Measurements from ENCODE around the gene CYP2S1. TPM values are rescaled to one million over a fixed set of nuclear protein-coding genes. Genes with fewer than 3 reads are reported as not detected.
"Not testable (repeated sequence)": the region's sequence is repeated elsewhere in the genome, so short reads cannot be mapped to it uniquely, and the experiment has no call there.

The CYP2S1 gene
- 1 to 10 TPM in 2 of 3 donors, under 1 TPM in 1; 0.80 to 2.0 (median 2.0) TPM for total RNA-seq

DNA sequence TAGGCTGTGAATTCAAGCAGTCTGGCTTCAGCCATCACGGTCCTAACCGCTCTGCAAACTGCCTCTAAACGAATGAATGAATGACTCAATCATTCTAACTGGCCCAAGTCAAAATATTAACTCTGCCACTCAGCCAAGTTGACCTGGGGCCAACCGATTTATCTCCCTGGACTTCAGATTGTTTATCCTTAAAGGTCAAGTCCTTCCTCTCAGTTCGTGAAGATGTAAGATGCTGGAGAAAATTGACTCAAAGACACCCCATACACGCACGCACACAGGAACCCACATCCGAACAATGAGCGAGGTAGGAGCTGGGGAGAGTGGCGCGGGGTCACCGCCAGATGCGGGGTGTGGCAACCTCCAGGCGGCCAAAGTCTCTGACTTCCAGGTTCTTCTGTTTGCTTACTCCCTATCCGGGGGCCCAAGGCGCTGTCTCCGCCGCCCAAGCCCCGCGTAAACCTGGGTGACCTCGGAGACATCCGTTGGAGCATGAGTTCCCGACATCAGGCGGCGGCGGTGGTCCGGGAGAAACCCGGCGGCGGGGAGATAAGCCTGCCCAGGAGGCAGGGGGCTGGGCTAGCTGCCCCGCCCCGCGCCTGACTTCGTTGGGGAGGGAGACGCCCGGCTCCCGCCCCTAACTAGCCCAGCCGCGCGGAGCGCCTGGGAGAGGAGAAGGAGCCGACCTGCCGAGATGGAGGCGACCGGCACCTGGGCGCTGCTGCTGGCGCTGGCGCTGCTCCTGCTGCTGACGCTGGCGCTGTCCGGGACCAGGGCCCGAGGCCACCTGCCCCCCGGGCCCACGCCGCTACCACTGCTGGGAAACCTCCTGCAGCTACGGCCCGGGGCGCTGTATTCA is at the start of gene CYP2S1:
TSS of gene CYP2S1 (plus strand) at position 646 of the 856 bp plus-strand sequence. CDS start at position 692, 46 bp downstream.
- TF ChIP-seq POLR2A (IDR thresholded peaks at IDR 0.05) (no peak), POLR2AphosphoS5 (IDR thresholded peaks at IDR 0.05) (no peak)
- TF ChIP-seq, protein P1, sequence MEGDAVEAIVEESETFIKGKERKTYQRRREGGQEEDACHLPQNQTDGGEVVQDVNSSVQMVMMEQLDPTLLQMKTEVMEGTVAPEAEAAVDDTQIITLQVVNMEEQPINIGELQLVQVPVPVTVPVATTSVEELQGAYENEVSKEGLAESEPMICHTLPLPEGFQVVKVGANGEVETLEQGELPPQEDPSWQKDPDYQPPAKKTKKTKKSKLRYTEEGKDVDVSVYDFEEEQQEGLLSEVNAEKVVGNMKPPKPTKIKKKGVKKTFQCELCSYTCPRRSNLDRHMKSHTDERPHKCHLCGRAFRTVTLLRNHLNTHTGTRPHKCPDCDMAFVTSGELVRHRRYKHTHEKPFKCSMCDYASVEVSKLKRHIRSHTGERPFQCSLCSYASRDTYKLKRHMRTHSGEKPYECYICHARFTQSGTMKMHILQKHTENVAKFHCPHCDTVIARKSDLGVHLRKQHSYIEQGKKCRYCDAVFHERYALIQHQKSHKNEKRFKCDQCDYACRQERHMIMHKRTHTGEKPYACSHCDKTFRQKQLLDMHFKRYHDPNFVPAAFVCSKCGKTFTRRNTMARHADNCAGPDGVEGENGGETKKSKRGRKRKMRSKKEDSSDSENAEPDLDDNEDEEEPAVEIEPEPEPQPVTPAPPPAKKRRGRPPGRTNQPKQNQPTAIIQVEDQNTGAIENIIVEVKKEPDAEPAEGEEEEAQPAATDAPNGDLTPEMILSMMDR (IDR thresholded peaks at IDR 0.05) = no peak
- Histone ChIP-seq H3K36me3 (no peaks in the 10 kb centered on the region), H3K4me3 (peak within 1 kb of the TSS; percentile 27 to 58 (median 45)), H3K9me3 (no peaks in the 10 kb centered on the region), H3K27me3 (peaks cover 5 to 23% of the 10 kb centered on the region in 2 donors), H3K4me1 (no peaks in the 10 kb centered on the region), H3K27ac (no peak within 1 kb of the TSS)
- intact Hi-C loops (cut with DNase I; ENCODE audit: low total_unique reads) = no loop called here
- no peak for DNase-seq (ENCODE audit: low spot score in 2 of 2)

GRCh38 chr19:41144403-41144802 is 48.6 kb upstream of the CYP2S1 start:
- Histone ChIP-seq H3K4me3 (no peak overlapping the region), H3K27ac (no peak overlapping the region), H3K36me3 (no peaks in the 10 kb centered on the region), H3K9me3 (no peaks in the 10 kb centered on the region), H3K4me1 (no peaks in the 10 kb centered on the region), H3K27me3 (no peaks in the 10 kb centered on the region)
- TF ChIP-seq POLR2A (IDR thresholded peaks at IDR 0.05) = no peak
- TF ChIP-seq, protein P1 (IDR thresholded peaks at IDR 0.05) = peak; percentile 30 to 78 (median 76)
- intact Hi-C loops (cut with DNase I; ENCODE audit: low total_unique reads) = no loop called here
- DNase-seq (ENCODE audit: low spot score in 2 of 2) = peak; percentile 58 to 66

GRCh38 chr19:41149831-41150230 is 43.2 kb upstream of the CYP2S1 start:
- TF ChIP-seq, protein P1 (IDR thresholded peaks at IDR 0.05) = no peak
- TF ChIP-seq POLR2AphosphoS5 (IDR thresholded peaks at IDR 0.05) = no peak
- no peak for TF ChIP-seq POLR2A (IDR thresholded peaks at IDR 0.05)
- Histone ChIP-seq H3K4me1 (no peaks in the 10 kb centered on the region), H3K27me3 (no peaks in the 10 kb centered on the region), H3K4me3 (no peak overlapping the region), H3K9me3 (no peaks in the 10 kb centered on the region), H3K27ac (no peak overlapping the region), H3K36me3 (no peaks in the 10 kb centered on the region)
- intact Hi-C loops (cut with DNase I; ENCODE audit: low total_unique reads) = no loop called here
- DNase-seq (ENCODE audit: low spot score in 2 of 2) = no peak

- H3K36me3 ChIP-seq; H3K4me3 ChIP-seq; H3K9me3 ChIP-seq; DNase-seq (ENCODE audit: low spot score in 2 of 2); H3K4me1 ChIP-seq; intact Hi-C loops (cut with DNase I; ENCODE audit: low total_unique reads); H3K27me3 ChIP-seq; H3K27ac ChIP-seq: not testable (repeated sequence)
These were observed 42.0 kb upstream of the CYP2S1 start for GRCh38 chr19:41150986-41151385.

DNA sequence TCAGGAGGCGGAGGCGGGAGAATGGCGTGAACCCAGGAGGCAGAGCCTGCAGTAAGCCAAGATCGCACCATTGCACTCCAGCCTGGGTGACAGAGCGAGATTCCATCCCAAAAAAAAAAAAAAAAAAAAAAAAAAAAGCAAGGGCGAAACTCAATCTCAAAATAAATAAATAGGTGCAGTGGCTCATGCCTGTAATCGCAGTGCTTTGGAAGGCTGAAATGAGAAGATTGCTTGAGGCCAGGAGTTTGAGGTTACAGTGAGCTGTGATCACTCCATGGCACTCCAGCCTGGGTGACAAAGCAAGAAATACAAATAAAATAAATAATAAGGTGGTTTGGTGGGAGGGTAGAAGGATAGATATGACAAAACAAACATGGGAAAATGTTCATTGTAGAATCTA is 39.0 kb upstream of the CYP2S1 start:
- H3K9me3 ChIP-seq = peaks cover 0 to 9% of the 10 kb centered on the region in 2 donors
- TF ChIP-seq, protein P1 (IDR thresholded peaks at IDR 0.05) = no peak
- TF ChIP-seq POLR2A (IDR thresholded peaks at IDR 0.05) (no peak), POLR2AphosphoS5 (IDR thresholded peaks at IDR 0.05) (no peak)
- H3K27me3 ChIP-seq = no peaks in the 10 kb centered on the region
- H3K27ac ChIP-seq = no peak overlapping the region
- H3K4me3 ChIP-seq = no peak overlapping the region
- H3K4me1 ChIP-seq = no peaks in the 10 kb centered on the region
- H3K36me3 ChIP-seq = no peaks in the 10 kb centered on the region
- no peak for DNase-seq (ENCODE audit: low spot score in 2 of 2)
- intact Hi-C loops (cut with DNase I; ENCODE audit: low total_unique reads) = no loop called here

Data from breast epithelium (tissue), 4 donors.